ENCODE measurements around the gene GRIK3. TPM values are rescaled to one million over a fixed set of nuclear protein-coding genes. Genes with fewer than 3 reads are reported as not detected.

GRIK3 gene
- total RNA-seq, 1 experiment from 2014 or later, result not detected

DNA sequence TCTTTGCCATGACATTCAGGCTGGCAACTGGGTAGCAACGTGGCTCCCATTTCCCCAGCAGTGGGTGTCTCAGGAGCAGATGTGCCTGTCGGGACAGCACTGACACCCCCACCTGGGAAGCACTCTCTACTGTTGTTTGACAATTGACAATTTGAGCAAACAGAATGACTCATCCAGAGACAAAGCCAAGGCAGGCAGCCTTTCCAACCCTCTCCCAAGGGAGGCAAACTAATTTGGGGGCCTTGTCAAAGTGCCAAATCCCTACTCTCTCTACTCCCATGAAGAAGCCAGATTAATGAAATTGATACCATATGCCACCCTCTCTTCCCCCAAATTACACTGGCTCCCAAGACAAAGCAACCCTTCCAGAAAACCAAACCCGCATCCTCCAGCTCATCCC lies 65.6 kb downstream of the GRIK3 start:
- no peak for DNase-seq (ENCODE audit: low read depth, low spot score)
- in situ Hi-C loops (cut with HindIII; ENCODE audit: low pct_unique_long_range_greater_than_20kb, low sequenced_read_pairs), result no loop called here

DNA sequence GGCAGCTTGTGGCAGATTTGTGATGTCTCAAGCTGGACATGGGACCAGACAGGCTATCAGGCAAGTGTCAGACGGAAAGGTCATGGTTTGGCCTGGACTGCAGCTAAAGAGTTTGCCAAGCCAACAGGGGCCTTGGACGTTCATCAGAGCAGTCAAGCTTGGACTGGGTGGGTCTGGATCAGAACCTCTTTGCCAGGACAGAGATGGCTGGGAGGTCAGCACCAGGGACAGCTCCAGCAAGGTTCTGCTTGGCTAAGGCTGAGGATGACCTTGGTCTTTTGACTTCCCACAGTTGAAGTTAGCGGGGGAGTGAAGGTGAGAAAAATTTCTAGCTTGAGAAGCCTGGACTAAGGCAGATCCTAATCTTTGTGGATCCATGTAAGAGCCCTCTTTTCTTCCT lies 68.1 kb downstream of the GRIK3 start:
- DNase-seq (ENCODE audit: low read depth, low spot score), result no peak
- in situ Hi-C loops (cut with HindIII; ENCODE audit: low pct_unique_long_range_greater_than_20kb, low sequenced_read_pairs), result no loop called here

- no peak for DNase-seq (ENCODE audit: low read depth, low spot score)
- in situ Hi-C loops (cut with HindIII; ENCODE audit: low pct_unique_long_range_greater_than_20kb, low sequenced_read_pairs), result no loop called here
Measured at GRCh38 chr1:36965275-36966159, 68.8 kb downstream of the GRIK3 start.

DNA sequence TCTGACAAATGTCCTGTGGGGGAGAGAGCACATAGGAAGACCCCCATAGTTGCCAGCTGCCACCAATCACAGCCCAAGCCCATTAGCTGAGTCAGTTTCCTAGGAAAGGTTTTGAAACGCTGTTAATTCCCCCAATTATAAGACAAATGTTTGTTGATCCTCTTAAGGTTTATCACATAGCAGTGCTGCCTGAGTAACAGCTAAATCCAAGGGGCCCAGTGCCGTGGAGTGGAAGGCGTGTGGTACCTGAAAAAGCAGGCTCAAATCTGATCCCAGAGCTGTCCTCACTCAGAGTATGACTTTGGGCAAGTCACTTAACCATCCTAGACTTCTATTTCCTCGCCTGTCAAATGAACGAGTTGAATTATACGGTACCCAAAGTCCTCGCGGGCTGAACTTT lies 69.5 kb downstream of the GRIK3 start:
- in situ Hi-C loops (cut with HindIII; ENCODE audit: low pct_unique_long_range_greater_than_20kb, low sequenced_read_pairs), result no loop called here
- DNase-seq (ENCODE audit: low read depth, low spot score), result no peak

DNA sequence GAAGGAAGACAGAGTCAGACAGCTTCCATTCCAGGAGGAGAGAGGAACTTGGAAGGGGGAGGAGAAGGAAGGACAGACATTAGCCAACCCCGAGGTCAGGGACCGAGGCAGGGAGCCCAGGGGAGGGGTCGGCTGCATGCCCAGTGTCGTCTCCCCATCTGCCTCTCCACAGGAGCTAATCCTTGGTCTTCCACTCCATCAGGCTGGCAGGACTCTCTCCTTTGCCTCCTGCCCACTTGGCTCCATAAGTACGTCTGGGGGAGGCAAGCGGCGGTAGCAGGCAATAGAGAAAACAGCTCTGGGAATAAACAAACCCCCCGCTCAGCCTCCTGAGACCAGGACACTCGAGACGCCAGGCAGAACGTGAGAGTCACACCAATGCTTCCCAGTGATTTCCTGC lies 71.3 kb downstream of the GRIK3 start:
- in situ Hi-C loops (cut with HindIII; ENCODE audit: low pct_unique_long_range_greater_than_20kb, low sequenced_read_pairs), result no loop called here
- no peak for DNase-seq (ENCODE audit: low read depth, low spot score)

DNA sequence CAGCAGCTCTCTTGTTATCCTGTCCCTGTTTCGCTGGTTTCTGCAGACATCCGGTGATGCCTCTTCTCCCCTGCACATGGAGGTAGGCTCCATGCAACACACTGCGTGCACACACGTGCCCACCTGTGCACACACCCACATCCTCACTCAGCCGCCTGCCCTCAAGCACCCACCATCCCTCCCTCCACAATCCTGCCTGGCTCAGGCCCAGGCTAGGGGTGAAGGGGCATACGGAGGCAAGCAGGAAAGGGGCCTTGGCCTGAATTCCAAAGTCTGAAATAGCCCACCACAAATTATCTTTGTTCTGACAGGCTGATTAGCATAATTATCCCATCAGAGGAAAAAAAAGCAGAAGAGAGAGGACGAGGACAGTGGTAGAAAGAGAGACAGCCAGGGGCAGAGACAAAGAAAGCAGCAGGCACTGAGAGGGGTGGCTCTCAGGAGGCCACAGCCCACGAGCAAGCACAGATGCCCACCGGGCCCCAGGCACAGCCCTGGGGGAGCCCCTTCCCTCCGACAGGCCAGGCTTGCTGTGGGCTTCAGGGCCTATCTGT lies 73.2 kb downstream of the GRIK3 start:
- no peak for DNase-seq (ENCODE audit: low read depth, low spot score)
- in situ Hi-C loops (cut with HindIII; ENCODE audit: low pct_unique_long_range_greater_than_20kb, low sequenced_read_pairs), result no loop called here

- no peak for DNase-seq (ENCODE audit: low read depth, low spot score)
- in situ Hi-C loops (cut with HindIII; ENCODE audit: low pct_unique_long_range_greater_than_20kb, low sequenced_read_pairs), result no loop called here
Measured at GRCh38 chr1:36956570-36956969, 77.7 kb downstream of the GRIK3 start.

GRCh38 chr1:36955016-36955415 lies 79.3 kb downstream of the GRIK3 start:
- no peak for DNase-seq (ENCODE audit: low read depth, low spot score)
- in situ Hi-C loops (cut with HindIII; ENCODE audit: low pct_unique_long_range_greater_than_20kb, low sequenced_read_pairs), result no loop called here

GRCh38 chr1:36953061-36953460 lies 81.3 kb downstream of the GRIK3 start:
- DNase-seq (ENCODE audit: low read depth, low spot score), result no peak

DNA sequence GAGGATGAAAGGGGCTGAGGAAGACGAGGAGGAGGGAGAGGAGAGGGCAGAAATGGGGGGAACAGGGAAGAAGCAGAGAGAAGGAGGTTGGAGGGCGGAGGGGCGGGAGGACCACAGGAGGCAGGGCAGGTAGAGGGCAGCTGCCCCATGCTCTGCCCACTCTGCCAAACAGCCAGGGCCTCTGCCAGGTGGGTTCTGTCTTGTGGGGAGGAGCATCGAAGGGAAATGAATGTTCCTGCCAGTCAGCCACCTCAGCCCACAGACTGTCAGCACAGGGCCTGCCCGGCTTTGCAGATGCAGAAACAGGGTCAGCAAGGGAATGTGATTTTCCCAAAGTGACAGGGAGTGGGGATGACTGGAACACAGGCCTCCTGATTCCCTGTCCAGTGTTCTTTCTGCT lies 82.6 kb downstream of the GRIK3 start:
- in situ Hi-C loops (cut with HindIII; ENCODE audit: low pct_unique_long_range_greater_than_20kb, low sequenced_read_pairs), result no loop called here
- DNase-seq (ENCODE audit: low read depth, low spot score), result no peak

More at GRCh38 chr1:36953061-36953460, 81.3 kb downstream of the GRIK3 start:
- in situ Hi-C loops (cut with HindIII; ENCODE audit: low pct_unique_long_range_greater_than_20kb, low sequenced_read_pairs), result no loop called here

DNA sequence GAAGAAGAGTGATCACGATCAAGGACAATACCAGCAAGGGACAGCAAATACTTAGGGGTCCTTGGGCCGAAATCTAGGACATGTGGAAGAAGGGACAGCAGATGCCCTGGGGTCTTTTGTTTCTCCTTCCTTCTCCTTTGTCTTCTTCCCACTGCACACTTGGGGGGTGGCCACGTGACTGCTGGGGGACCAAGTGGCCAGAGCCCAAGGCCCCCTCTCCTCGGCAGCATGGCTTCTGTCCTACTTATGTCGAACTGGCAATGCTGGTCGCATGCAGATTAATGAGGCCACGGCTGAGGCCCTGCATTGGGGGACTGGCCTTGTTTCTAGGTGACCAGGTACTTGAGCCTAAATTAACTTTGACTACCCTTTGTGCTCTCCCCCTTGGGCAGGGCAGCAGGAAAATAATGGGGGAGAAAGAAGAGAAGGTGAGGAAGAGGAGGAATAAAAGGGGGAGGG lies 83.0 kb downstream of the GRIK3 start:
- in situ Hi-C loops (cut with HindIII; ENCODE audit: low pct_unique_long_range_greater_than_20kb, low sequenced_read_pairs), result no loop called here
- DNase-seq (ENCODE audit: low read depth, low spot score), result no peak

DNA sequence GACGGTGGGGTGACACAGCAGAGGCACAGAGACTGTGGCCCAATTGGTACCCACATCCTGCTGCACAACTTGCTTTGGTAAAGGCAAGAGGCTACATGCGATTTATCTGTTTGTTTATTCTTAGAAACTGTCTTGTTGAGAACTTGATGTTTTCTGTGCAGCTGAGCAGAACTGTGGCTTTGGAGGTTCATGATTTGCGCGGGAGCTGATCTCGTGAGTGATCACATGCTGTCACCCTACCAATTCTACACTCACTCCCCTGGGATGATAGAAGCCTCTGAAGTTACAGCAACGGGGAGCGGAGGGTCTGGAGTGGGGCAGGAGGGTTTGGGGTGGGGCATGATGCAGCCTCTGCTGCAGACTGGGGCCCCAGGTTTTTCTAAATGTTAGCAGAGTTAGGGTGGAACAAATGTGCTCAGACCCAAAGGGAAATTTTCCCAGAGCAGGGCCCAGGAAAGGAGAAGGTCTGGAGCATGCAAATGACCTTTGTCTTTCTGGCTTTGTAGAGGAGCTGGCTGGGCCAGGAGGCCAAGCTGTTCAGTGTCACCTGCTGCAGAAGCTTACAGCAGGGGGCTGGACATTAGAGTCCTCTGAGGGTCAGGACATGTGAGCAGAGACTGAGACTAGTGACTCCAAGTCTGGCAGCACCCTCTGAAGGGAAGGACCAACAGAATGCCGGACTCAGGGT lies 83.6 kb downstream of the GRIK3 start:
- no peak for DNase-seq (ENCODE audit: low read depth, low spot score)
- in situ Hi-C loops (cut with HindIII; ENCODE audit: low pct_unique_long_range_greater_than_20kb, low sequenced_read_pairs), result no loop called here

GRCh38 chr1:36948606-36949005 lies 85.7 kb downstream of the GRIK3 start:
- in situ Hi-C loops (cut with HindIII; ENCODE audit: low pct_unique_long_range_greater_than_20kb, low sequenced_read_pairs), result no loop called here
- no peak for DNase-seq (ENCODE audit: low read depth, low spot score)

GRCh38 chr1:36948147-36948546 lies 86.2 kb downstream of the GRIK3 start:
- in situ Hi-C loops (cut with HindIII; ENCODE audit: low pct_unique_long_range_greater_than_20kb, low sequenced_read_pairs), result no loop called here
- no peak for DNase-seq (ENCODE audit: low read depth, low spot score)

DNA sequence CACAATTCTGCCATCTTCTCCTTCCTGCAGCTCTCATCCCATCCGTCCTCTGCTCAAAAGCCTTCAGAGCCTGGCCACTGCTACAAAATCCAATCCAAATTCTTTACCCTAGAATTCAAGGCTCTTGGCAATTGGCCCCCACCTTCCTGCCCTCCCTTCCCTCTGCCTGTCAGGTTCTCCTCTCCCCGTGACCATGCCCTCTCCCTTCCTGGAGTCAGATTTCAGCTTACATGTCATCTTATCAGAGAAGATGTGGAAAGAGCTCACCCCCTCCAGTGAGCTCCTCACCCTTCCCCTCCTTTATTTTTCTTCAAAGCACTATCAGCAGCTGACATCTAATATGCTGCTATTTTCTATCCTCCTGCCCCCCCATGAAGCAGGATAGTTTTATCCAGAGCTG lies 86.9 kb downstream of the GRIK3 start:
- in situ Hi-C loops (cut with HindIII; ENCODE audit: low pct_unique_long_range_greater_than_20kb, low sequenced_read_pairs), result no loop called here

GRCh38 chr1:36944883-36945282 lies 89.4 kb downstream of the GRIK3 start:
- in situ Hi-C loops (cut with HindIII; ENCODE audit: low pct_unique_long_range_greater_than_20kb, low sequenced_read_pairs), result no loop called here
- no peak for DNase-seq (ENCODE audit: low read depth, low spot score)

More for the DNA sequence above, 86.9 kb downstream of the GRIK3 start:
- DNase-seq (ENCODE audit: low read depth, low spot score), result no peak

GRCh38 chr1:36942148-36942547 lies 92.2 kb downstream of the GRIK3 start:
- DNase-seq (ENCODE audit: low read depth, low spot score), result no peak
- in situ Hi-C loops (cut with HindIII; ENCODE audit: low pct_unique_long_range_greater_than_20kb, low sequenced_read_pairs), result no loop called here

GRCh38 chr1:36941316-36941978 lies 92.9 kb downstream of the GRIK3 start:
- no peak for DNase-seq (ENCODE audit: low read depth, low spot score)
- in situ Hi-C loops (cut with HindIII; ENCODE audit: low pct_unique_long_range_greater_than_20kb, low sequenced_read_pairs), result no loop called here
